Right lobe of liver (tissue), 6 donors: ENCODE results near the gene SCRN2. TPM values are rescaled to one million over a fixed set of nuclear protein-coding genes. Genes with fewer than 3 reads are reported as not detected.

ENCODE experiments used
- ATAC-seq, 4 donors: fragments of 200-7000 bp; cut with Tn5 transposase; one replicate each; pipeline ENCODE4 v1.9.1; 2020; ENCODE audit warnings: mild to moderate bottlenecking in 4 of 4, moderate library complexity in 4 of 4
- DNase-seq, 3 donors: peaks; one replicate each; pipeline ENCODE4 v3.0.0-alpha.2; 2020
- H3K27ac ChIP-seq, 3 donors: fragments of 200-600 bp; one replicate each; pipeline ENCODE4 v1.8.0; 2022
- H3K27me3 ChIP-seq, 2 donors: fragments of 200-600 bp; one replicate each; pipeline ENCODE4 v1.8.0; 2022
- H3K36me3 ChIP-seq, 4 donors: fragments of 200-600 bp; sonication (generic) in 1 of 4; one replicate each; pipeline versions ENCODE4 v1.5.1 to v1.8.0; 2017 to 2022; ENCODE audit warnings: control low read depth in 1 of 4
- H3K4me1 ChIP-seq, 4 donors: fragments of 200-600 bp; sonication (generic) in 1 of 4; one replicate each; pipeline versions ENCODE4 v1.5.1 to v1.8.0; 2017 to 2022; ENCODE audit warnings: control low read depth in 1 of 4
- H3K4me3 ChIP-seq, 3 donors: fragments of 200-600 bp; one replicate each; pipeline ENCODE4 v1.8.0; 2022
- H3K9me3 ChIP-seq, 4 donors: fragments of 200-600 bp; sonication (generic) in 1 of 4; one replicate each; pipeline versions ENCODE4 v1.5.1 to v1.8.0; 2017 to 2022; ENCODE audit warnings: control low read depth in 1 of 4
- POLR2A ChIP-seq: fragments of 450-650 bp; IDR thresholded peaks from one replicate; pipeline ENCODE4 v1.6.1; 2017; ENCODE audit warnings: antibody characterized with exemption, mild to moderate bottlenecking
- WGBS: methylation state at CpG from one replicate; pipeline ENCODE4 v1.1.6; 2018; ENCODE audit warnings: low coverage, low lambda C conversion rate; ENCODE audit not compliant: insufficient coverage; ENCODE audit errors: missing lambda C conversion rate; 5-methylcytosine and 5-hydroxymethylcytosine counted together
- intact Hi-C, 2 donors: fragments of 100-400 bp; cut with DNase I; formaldehyde crosslinking; loops; one replicate each; pipeline versions ENCODE4 v1.11.2 to v1.14.1; 2022
- total RNA-seq, 6 experiments: library from RNA; depleted of rRNA in 2 of 6; stranded (reverse); fragments of >200 nt in 2 of 6; fragmentation: NEBNext Ultra II Directional in 3 of 6; extraction: Animal tissue kit (Norgen Biotek cat#: 25700) in 3 of 6; gene quantifications; one replicate each; pipeline versions ENCODE4 v1.1.0 to v1.2.4, GENCODE V29; 2016 to 2023
- TF ChIP-seq, protein P1 (sequence below), 4 donors: fragments of 200-600 bp in 3 of 4; fragments of 450-650 bp in 1 of 4; IDR thresholded peaks; one replicate each; pipeline versions ENCODE4 v1.5.1 to v1.8.0; 2016 to 2022; ENCODE audit warnings: antibody characterized with exemption in 4 of 4, mild to moderate bottlenecking in 2 of 4
- donor health status: DM: no; HTN: yes; CAD: no.
- donor health status: DM: no; HTN: no; CAD: no.
- donor health status: DM: no; HTN: no; CAD: no.
- donor health status: DM: no; HTN: yes; CAD: no.
- donor health status: DM: no; HTN: yes; CAD: no.

Gene SCRN2
- total RNA-seq, 6 experiments from 2014 or later = 18.1 to 25.7 (median 19.6) TPM

DNA sequence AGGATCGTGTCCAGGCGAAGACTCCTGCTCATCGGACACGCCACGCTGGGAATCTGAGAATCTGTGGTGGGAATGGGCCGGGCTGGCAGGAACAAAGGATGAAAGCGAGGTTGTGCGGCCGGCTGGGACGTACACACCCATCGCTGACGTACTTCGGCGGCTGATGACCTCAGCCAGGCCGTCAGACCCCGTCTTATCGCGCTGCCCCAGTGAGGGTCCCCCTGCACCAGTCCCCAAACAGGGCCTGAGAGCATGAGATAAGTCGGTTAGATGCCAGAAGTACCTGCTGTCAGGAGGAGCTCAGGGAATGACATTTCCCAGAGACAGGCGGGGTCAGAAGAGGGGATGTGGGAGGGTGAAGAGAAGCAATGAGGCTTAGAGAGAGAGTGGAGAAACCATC, 25.9 kb upstream of the SCRN2 start:
- H3K27ac ChIP-seq = no peak overlapping the region
- WGBS = 66% methylated on average over 10 of the region's 20 CpGs
- peak in 1 of 3 donors; percentile 31 for DNase-seq

DNA sequence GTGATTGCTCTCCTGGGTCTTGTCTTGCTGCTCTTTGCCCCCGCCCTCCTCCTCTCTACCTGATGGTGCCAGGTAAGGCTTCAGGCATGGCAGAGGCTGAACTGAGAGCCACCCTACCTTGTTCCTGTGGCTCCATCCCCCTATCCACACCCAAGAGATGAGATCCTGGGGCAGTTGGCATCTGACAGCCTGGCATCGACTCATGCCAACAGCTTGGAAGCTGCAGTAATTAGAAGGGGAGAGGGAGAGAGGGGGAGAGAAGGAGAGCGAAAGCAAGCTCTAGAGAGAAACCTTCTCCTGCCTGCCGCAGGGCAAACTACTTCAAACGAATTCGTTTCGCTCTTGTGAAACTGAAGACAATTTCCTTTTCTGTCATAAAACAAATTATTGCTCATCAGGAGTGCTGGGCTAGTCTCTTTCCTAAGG, 23.7 kb upstream of the SCRN2 start:
- H3K4me3 ChIP-seq = no peak overlapping the region
- no peaks in the 10 kb centered on the region for H3K9me3 ChIP-seq
- ATAC-seq (no peak), DNase-seq (peak in 1 of 3 donors; percentile 27)
- WGBS = 57% methylated on average over 6 of the region's 7 CpGs
- no peak overlapping the region for H3K27ac ChIP-seq
- H3K36me3 ChIP-seq = no peaks in the 10 kb centered on the region
- H3K27me3 ChIP-seq = no peaks in the 10 kb centered on the region
- H3K4me1 ChIP-seq = no peaks in the 10 kb centered on the region
- TF ChIP-seq, protein P1, sequence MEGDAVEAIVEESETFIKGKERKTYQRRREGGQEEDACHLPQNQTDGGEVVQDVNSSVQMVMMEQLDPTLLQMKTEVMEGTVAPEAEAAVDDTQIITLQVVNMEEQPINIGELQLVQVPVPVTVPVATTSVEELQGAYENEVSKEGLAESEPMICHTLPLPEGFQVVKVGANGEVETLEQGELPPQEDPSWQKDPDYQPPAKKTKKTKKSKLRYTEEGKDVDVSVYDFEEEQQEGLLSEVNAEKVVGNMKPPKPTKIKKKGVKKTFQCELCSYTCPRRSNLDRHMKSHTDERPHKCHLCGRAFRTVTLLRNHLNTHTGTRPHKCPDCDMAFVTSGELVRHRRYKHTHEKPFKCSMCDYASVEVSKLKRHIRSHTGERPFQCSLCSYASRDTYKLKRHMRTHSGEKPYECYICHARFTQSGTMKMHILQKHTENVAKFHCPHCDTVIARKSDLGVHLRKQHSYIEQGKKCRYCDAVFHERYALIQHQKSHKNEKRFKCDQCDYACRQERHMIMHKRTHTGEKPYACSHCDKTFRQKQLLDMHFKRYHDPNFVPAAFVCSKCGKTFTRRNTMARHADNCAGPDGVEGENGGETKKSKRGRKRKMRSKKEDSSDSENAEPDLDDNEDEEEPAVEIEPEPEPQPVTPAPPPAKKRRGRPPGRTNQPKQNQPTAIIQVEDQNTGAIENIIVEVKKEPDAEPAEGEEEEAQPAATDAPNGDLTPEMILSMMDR (IDR thresholded peaks at IDR 0.05) = no peak
- TF ChIP-seq POLR2A = no peak
- intact Hi-C loops = no loop called here

More for the DNA sequence above, 25.9 kb upstream of the SCRN2 start:
- no peaks in the 10 kb centered on the region for H3K9me3 ChIP-seq
- no peaks in the 10 kb centered on the region for H3K36me3 ChIP-seq
- intact Hi-C loops = no loop called here
- ATAC-seq = no peak
- H3K27me3 ChIP-seq = no peaks in the 10 kb centered on the region
- no peaks in the 10 kb centered on the region for H3K4me1 ChIP-seq
- TF ChIP-seq POLR2A = no peak
- TF ChIP-seq, protein P1 (IDR thresholded peaks at IDR 0.05) = no peak
- no peak overlapping the region for H3K4me3 ChIP-seq

DNA sequence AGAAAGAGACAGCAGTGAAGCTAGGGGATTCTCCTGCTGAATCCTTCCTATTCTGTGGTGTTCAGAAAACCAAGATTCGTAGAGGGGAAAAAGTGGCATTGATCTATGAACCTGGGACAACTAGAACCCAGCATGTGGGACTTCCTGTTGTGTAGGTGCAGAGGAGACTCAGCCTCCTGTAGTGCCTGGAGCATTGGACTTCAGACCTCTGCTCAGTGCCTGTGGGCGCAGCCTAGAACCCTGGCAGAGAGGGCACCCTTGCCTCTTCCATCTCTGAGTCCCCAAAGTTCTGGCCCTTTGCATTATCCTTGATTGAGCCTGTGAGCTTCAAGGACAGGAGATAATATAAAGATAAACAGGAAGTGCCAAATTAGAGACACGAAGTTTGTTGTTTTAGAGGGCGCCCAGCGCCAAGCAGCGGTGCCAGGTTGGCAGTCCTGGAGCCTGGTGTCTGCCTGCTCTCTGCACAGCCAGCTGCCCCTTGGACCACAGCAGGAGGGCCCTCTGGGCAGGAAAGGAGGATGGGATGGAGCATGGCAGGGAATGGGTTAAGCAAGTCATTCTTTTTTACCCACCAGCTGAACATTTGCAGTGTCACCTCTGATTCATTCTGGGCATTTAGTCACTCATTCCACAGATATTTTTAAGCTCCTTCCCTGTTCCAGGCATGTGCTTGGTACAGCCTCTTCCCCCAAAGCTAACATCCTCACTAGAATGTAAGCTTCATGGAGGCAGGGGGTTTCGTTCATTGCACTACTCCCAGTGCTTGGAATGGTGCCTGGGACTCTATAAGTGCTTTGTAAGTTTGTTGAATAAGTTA, 21.8 kb upstream of the SCRN2 start:
- no peak for TF ChIP-seq POLR2A
- TF ChIP-seq, protein P1 (IDR thresholded peaks at IDR 0.05) = no peak
- H3K27me3 ChIP-seq = no peaks in the 10 kb centered on the region
- H3K4me3 ChIP-seq = no peak overlapping the region
- H3K27ac ChIP-seq = no peak overlapping the region
- H3K9me3 ChIP-seq = no peaks in the 10 kb centered on the region
- WGBS = 62% methylated on average over 6 of the region's 7 CpGs
- no peaks in the 10 kb centered on the region for H3K4me1 ChIP-seq
- H3K36me3 ChIP-seq = no peaks in the 10 kb centered on the region
- ATAC-seq = peak in 1 of 4 donors; percentile 35
- intact Hi-C loops = no loop called here
- DNase-seq = peak in 1 of 3 donors; percentile 32

DNA sequence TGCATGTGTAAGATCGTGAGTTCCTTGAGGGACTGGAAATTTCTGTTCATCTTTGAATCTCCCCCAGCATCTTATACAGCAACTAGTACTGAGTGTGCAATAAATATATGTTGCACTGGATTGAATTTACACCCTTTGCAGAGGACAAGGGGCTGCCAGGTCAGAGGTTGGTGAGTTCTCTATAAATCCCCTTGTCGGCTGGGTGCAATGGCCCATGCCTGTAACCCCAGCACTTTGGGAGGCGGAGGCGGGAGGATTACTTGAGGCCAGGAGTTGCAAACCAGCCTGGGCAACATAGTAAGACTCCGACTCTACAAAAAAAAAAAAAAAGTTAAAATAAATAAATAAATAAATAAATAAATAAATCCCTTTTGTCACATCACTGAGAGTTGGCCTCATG, 19.3 kb upstream of the SCRN2 start:
- Histone ChIP-seq H3K27me3 (no peaks in the 10 kb centered on the region), H3K36me3 (no peaks in the 10 kb centered on the region), H3K4me3 (no peak overlapping the region), H3K27ac (no peak overlapping the region), H3K9me3 (no peaks in the 10 kb centered on the region), H3K4me1 (no peaks in the 10 kb centered on the region)
- ATAC-seq = no peak
- intact Hi-C loops = no loop called here
- 68% methylated on average over 2 of the region's 5 CpGs for WGBS
- no peak for TF ChIP-seq POLR2A
- TF ChIP-seq, protein P1 (IDR thresholded peaks at IDR 0.05) = no peak
- peak in 1 of 3 donors; percentile 12 for DNase-seq
